GM12865 (cell line): ENCODE data around the gene ZBTB16.

Experiments used
- DNase-seq: peaks from one replicate; pipeline ENCODE4 v3.0.0; 2010; ENCODE audit warnings: low read depth
- H3K4me3 ChIP-seq: 2 replicates; pipeline ENCODE4 v1.5.1; 2011; ENCODE audit warnings: mild to moderate bottlenecking, low read depth, low read length, control low read depth
- CTCF ChIP-seq: IDR thresholded peaks from 2 replicates; pipeline ENCODE4 v1.5.1; 2011; ENCODE audit warnings: low read length, control low read depth, low read depth, inconsistent platforms; ENCODE audit not compliant: insufficient read depth; ENCODE audit errors: missing control alignments

Gene ZBTB16

GRCh38 chr11:114161486-114162250 lies 102.2 kb downstream of the ZBTB16 start:
- DNase-seq, result no peak
- H3K4me3 ChIP-seq, result no peak overlapping the region
- no peak for TF ChIP-seq CTCF

DNA sequence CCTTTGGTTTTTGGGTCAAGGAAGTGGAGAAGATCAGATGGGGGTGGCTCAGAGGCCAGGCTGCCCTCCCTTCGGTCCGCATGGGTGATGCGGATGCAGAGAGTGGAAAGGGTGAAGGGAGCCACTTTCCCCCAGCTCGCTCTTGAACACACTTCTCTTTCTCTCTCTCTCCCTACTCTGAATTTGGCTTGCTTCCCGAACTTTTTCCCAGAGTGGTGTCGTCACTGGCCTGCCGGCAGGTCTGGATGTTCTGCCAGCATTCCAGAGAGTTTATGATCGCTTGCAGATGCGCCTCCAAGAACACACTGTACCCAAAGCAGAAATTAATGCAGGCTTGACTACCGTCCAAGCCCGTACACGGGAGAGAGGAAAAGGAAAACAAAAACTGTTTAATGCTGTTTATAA lies 103.2 kb downstream of the ZBTB16 start:
- no peak for DNase-seq
- no peak overlapping the region for H3K4me3 ChIP-seq
- TF ChIP-seq CTCF, result no peak

GRCh38 chr11:114163229-114163631 lies 103.7 kb downstream of the ZBTB16 start:
- H3K4me3 ChIP-seq, result no peak overlapping the region
- no peak for TF ChIP-seq CTCF
- no peak for DNase-seq

DNA sequence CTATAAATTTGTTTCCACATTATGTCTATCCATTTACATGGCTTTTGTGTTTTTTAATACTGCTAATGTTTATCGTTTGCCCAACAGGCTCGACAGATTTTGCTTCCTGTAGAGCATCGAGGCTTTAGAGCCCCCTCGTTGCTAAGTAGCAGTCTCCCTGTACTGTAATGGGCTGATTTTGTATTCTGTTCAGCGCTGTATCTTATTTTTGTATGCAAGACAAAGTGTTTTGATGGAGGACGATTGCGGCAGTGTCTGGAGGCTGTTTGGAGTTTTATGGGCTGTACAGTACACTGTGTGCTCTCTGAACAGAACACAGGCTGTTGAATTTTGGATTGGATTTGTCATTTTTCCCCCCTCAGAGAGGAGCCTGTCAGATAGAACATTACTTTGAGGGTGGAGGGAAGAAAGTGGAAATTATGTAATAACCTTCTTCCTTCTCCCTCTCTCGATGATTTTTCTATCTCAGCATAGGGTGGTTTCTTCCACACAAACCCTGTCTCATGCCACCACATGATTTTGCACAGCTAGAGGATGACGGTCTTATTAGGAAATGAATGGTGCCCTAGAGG lies 104.4 kb downstream of the ZBTB16 start:
- no peak for TF ChIP-seq CTCF
- no peak overlapping the region for H3K4me3 ChIP-seq
- no peak for DNase-seq

DNA sequence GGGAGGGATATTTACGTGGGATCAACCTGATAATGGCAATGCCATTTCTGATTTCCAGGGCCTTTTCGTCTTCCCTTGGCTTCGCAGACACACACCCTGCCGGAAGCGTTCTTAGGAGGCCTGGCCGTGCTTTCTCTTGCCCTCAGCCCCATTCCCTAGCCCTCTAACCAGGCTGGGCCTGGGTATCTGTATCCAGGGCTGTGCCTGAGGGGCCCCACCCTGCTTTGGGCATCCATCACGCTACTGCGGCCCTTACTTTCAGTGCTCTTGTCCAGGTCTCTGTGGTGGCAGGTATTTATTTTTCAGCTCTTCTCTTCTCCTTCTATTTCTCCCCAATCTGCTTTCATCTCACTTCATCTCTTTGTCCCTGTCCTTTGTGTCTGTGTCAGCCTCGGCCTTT lies 105.0 kb downstream of the ZBTB16 start:
- TF ChIP-seq CTCF, result no peak
- DNase-seq, result no peak

DNA sequence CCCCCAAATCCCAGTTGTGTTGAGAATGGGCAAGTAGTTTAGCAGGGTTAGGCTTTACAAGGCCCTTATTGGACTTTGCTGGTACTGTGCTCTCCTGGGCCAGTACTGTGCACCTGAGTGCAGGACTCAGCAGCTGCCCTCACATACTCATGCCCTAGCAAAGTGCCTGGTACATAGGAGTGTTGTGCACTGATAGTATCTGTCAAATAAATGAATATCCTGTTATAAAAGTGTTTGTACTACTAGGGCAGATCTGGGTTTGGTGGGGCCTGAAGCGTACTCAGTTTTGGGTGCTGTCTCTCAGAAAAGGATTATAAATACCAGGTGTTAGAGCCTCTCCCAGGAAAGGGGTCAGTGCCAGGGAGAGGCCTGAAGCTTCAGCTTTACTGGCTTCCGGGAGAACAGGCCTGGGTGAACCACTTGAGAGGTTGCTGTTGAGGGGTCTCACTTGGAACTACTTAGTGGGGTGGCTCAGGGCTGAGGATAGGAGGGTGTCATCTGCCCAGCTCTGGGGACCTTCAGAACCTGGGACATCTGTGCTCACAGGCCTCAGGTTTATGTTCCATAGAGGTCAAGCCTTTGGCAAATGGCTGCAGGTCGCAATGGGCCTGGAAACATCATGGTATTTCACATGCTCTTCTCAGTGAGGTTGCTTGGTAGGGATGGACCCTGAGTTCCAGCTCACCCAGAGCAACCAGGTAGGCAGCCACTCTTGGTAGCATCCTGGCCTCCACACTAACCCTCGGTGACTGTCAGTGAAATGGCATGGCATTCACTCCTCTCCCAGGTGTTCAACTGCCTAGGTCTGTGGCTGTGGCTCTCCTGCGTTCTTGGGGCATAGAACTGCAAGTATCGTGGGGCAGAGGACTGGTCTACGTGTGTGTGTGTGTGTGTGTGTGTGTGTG lies 106.1 kb downstream of the ZBTB16 start:
- H3K4me3 ChIP-seq, result no peak overlapping the region

More for the DNA sequence above, 105.0 kb downstream of the ZBTB16 start:
- no peak overlapping the region for H3K4me3 ChIP-seq

More for the DNA sequence above, 106.1 kb downstream of the ZBTB16 start:
- TF ChIP-seq CTCF, result no peak
- no peak for DNase-seq
